Measurements from ENCODE around the gene TTC38.
A peak's percentile ranks its signal among the peaks of the same experiment; 100 is the strongest.

TTC38 gene

GRCh38 chr22:46329616-46330015, 61.8 kb downstream of the TTC38 start:
- DNase-seq (ENCODE audit: low spot score) = no peak

- no peak for DNase-seq (ENCODE audit: low spot score)
Measured at GRCh38 chr22:46330426-46330825, 62.6 kb downstream of the TTC38 start.

- no peak for DNase-seq (ENCODE audit: low spot score)
Measured at GRCh38 chr22:46331496-46331895, 63.7 kb downstream of the TTC38 start.

DNA sequence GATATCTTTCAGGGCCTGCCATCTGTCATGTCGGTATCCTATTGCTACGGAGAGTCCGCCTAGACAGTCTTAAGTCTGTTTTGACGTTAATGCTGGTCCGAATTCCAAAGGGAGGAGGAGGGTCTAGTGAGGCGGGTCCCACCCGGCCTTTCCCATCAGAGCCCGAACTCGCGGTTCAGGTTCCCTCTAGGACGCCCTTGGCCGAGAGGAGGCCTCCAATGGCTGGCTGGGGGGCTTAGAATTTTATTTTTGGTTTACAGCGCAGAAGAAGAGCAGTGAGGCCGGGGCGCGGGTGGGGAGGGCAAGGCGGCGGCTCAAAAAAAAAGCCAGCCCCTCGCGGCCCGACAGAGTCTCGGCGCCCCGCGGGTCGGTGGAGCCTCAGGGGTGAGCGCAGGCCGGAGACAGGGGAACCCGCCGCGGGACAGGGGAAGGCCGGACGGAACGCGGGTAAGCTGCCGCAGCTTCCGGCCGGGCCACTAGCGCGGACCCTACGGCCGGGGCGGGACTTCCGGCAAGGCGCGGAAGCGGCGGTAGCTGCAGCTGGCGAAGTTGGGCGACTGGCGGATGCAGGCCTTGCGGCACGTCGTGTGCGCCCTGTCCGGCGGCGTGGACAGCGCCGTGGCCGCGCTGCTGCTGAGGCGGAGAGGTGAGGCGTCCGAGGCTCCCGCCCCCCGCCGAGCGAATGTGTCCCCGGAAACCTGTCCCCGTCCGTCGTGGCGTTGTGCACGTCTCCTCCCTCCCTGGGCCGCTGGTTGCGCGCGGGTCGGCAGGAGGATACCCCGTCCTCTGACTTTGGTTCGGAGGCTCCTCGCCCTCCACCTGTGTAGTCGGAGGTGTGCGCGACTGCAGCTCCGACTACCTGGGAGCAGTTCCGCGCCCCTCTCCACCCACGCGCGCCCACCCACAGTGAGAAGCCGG, 67.7 kb downstream of the TTC38 start, which contains the start of gene TRMU:
Gene TRMU, plus strand, starts transcription at position 514 of the 918 bp plus-strand sequence. Its CDS starts 51 bp downstream, at position 565.
- peak; percentile 72 for DNase-seq (ENCODE audit: low spot score)

DNA sequence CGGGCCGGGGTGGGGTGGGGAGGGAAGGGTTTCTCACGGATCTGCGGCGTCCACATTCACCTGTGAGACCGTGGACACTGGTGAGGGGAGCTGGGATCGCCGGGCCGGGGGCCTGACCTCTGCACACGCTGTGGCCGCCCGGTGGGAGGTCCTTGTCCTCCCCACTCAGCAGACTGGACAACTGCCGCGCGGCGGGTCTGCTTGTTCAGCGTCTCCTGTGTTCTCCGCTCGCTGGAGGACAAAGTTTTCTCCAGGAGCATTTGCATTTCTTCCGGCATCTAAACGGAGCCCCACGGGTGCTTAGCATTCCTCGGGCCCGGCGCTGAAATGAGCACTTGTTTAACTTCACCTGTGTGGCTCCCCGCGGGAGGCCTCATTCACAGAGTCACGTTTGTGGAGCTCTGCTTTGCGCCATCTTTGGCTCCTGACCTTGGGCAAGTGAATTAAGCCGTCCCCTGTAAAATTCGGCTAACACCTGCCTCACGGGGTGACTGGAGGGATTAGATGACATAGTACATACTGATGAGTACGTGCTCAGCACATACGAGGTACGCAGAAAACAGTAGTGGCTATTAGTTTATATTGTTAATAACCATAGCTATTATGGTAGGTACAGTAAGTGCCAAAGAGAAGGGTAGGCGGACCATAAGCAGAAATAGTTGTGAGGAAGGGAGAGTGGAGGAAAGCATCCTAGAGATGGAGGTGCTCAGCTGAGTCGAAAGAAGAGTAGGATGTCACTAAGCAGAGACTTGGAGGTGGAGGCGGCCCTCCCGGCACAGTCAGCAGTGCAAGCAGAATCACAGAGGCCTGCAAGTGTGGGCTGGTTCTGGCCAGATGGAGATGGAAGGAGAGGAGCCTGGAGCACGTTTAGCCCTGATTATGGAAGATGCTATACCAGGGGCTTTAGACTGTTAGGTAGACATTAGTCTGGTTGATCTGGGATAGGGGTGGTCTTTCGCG, 68.6 kb downstream of the TTC38 start:
- DNase-seq (ENCODE audit: low spot score) = no peak

- DNase-seq (ENCODE audit: low spot score) = no peak
Measured at GRCh38 chr22:46337870-46338269, 70.1 kb downstream of the TTC38 start.

- DNase-seq (ENCODE audit: low spot score) = no peak
Measured at GRCh38 chr22:46338636-46339035, 70.8 kb downstream of the TTC38 start.

- DNase-seq (ENCODE audit: low spot score) = no peak
Measured at GRCh38 chr22:46339956-46340355, 72.1 kb downstream of the TTC38 start.

DNA sequence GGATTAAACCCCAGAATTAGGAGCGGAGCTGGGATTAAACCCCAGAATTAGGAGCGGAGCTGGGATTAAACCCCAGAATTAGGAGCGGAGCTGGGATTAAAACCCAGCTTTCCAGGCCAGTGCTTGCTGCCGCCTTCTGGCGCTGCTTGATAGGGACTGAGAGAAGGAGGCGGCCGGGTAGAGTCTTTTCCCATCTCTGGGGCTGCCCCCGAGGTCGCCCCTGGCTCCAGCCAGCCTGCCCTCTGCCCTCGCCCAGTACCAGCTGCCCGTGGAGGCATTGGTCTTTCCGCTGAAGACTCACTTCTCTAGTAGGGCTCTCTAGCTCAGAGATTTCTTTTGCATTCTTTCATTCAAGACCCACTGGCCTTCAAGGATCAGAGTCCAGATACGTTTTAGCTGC, 72.9 kb downstream of the TTC38 start:
- DNase-seq (ENCODE audit: low spot score) = no peak

Measured in CD4-positive, alpha-beta T cell treated with Interleukin-15 for 4 hours (primary cell).